NCI-H146 (cell line): ENCODE data around the gene BCR.

Source experiments
- DNase-seq: peaks from one replicate; lab custom pipeline; 2025; lab: John Stamatoyannopoulos, UW

The BCR gene

GRCh38 chr22:23262518-23263332, 82.4 kb downstream of the BCR start:
- no peak for DNase-seq

- DNase-seq, result no peak
Observed at GRCh38 chr22:23263651-23264555, 83.6 kb downstream of the BCR start.

- no peak for DNase-seq
Observed at GRCh38 chr22:23264610-23265367, 84.5 kb downstream of the BCR start.

GRCh38 chr22:23265368-23265700, 85.0 kb downstream of the BCR start:
- no peak for DNase-seq

GRCh38 chr22:23266780-23267179, 86.5 kb downstream of the BCR start:
- DNase-seq, result no peak

- no peak for DNase-seq
Observed at GRCh38 chr22:23267226-23268043, 87.1 kb downstream of the BCR start.

- no peak for DNase-seq
Observed at GRCh38 chr22:23268139-23268712, 87.9 kb downstream of the BCR start.

- DNase-seq, result no peak
Observed at GRCh38 chr22:23268877-23269276, 88.6 kb downstream of the BCR start.

GRCh38 chr22:23269441-23270211, 89.3 kb downstream of the BCR start:
- no peak for DNase-seq

- DNase-seq, result no peak
Observed at GRCh38 chr22:23270212-23270733, 90.0 kb downstream of the BCR start.

- no peak for DNase-seq
Observed at GRCh38 chr22:23270798-23271596, 90.7 kb downstream of the BCR start.

GRCh38 chr22:23271597-23271908, 91.2 kb downstream of the BCR start:
- DNase-seq, result no peak

GRCh38 chr22:23272371-23272770, 92.1 kb downstream of the BCR start:
- no peak for DNase-seq

GRCh38 chr22:23272834-23273233, 92.5 kb downstream of the BCR start:
- no peak for DNase-seq

GRCh38 chr22:23273445-23274145, 93.3 kb downstream of the BCR start:
- DNase-seq, result no peak

- DNase-seq, result no peak
Observed at GRCh38 chr22:23274146-23274526, 93.8 kb downstream of the BCR start.

GRCh38 chr22:23274891-23275694, 94.8 kb downstream of the BCR start:
- no peak for DNase-seq

- DNase-seq, result no peak
Observed at GRCh38 chr22:23275751-23276150, 95.4 kb downstream of the BCR start.
